Measurements from ENCODE around the gene DDX47. TPM values are rescaled to one million over a fixed set of nuclear protein-coding genes. Genes with fewer than 3 reads are reported as not detected.
A peak's percentile ranks its signal among the peaks of the same experiment; 100 is the strongest.
"Not testable (repeated sequence)": the region's sequence is repeated elsewhere in the genome, so short reads cannot be mapped to it uniquely, and the experiment has no call there.

The DDX47 gene
- total and polyA plus RNA-seq, 9 donors: 43.9 to 55.5 (median 50.2) TPM

DNA sequence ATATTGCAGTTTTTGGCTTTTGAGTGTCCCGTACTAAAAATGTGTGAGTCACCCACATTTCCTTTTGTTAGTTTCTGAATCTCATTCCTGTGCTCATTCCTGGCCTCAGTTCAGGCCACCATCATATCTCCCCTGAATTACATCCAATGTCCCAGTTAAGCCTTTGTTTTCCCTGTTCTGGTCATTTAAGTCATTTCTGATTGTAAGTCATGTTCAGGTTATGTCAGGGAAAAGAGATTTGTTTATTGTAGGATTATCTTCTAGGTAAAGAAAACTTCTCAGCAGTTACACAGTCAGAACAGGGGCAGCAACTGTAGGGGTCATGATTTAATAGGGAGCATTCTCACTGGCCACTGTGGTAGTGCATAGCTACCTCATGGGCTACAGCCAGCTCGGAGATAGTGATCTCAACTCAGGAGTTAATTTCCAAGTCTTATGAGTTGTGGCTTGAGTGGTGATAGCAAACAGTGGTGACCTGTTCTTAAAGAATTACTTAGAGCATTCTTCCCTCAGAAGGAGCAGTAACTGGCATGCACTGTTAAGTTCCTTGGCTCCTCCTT, 6.7 kb downstream of the DDX47 start:
- no peaks in the 10 kb centered on the region for H3K27me3 ChIP-seq (ENCODE audit: control insufficient read depth, insufficient read depth, low read length)
- no peaks in the 10 kb centered on the region for H3K9me3 ChIP-seq (replicated peaks; ENCODE audit: control insufficient read depth, low read depth, low read length)
- H3K4me1 ChIP-seq (ENCODE audit: control insufficient read depth, insufficient read depth, low read length): no peaks in the 10 kb centered on the region
- WGBS (ENCODE audit: insufficient coverage): no CpG with 5 or more reads among the region's 2 CpGs
- no peak overlapping the region for H3K27ac ChIP-seq (ENCODE audit: low read length)
- H3K36me3 ChIP-seq (ENCODE audit: control insufficient read depth, insufficient read depth, low read length): peaks cover 52% of the 10 kb centered on the region
- no peak overlapping the region for H3K4me3 ChIP-seq (ENCODE audit: low read length)
- no peak for DNase-seq

- not testable (repeated sequence) for H3K4me3 ChIP-seq (ENCODE audit: low read length); H3K4me1 ChIP-seq (ENCODE audit: control insufficient read depth, insufficient read depth, low read length); H3K27ac ChIP-seq (ENCODE audit: low read length); DNase-seq; H3K27me3 ChIP-seq (ENCODE audit: control insufficient read depth, insufficient read depth, low read length); H3K9me3 ChIP-seq (replicated peaks; ENCODE audit: control insufficient read depth, low read depth, low read length)
- 99% methylated on average over 9 of the region's 11 CpGs for WGBS (ENCODE audit: insufficient coverage)
- peaks cover 56% of the 10 kb centered on the region for H3K36me3 ChIP-seq (ENCODE audit: control insufficient read depth, insufficient read depth, low read length)
These were observed 7.2 kb downstream of the DDX47 start for GRCh38 chr12:12820376-12820775.

DNA sequence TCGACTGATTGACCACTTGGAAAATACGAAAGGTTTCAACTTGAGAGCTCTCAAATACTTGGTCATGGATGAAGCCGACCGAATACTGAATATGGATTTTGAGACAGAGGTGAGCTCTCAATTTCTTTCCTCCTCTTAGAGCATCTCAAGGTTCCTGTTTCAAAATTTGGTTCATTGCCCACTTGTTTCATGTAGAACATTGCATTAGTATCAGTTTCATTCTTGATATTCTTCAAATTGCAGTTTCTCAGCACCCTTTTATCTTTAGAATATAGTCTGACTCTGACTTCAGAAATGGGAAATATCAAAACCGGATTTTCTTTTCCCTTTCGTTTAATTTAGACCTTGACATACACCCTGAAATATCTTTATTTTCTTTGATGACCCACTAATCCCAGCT, 8.8 kb downstream of the DDX47 start:
- Histone ChIP-seq H3K27ac (ENCODE audit: low read length) (no peak overlapping the region), H3K36me3 (ENCODE audit: control insufficient read depth, insufficient read depth, low read length) (peaks cover 66% of the 10 kb centered on the region), H3K4me3 (ENCODE audit: low read length) (no peak overlapping the region), H3K9me3 (replicated peaks; ENCODE audit: control insufficient read depth, low read depth, low read length) (no peaks in the 10 kb centered on the region), H3K4me1 (ENCODE audit: control insufficient read depth, insufficient read depth, low read length) (no peaks in the 10 kb centered on the region), H3K27me3 (ENCODE audit: control insufficient read depth, insufficient read depth, low read length) (no peaks in the 10 kb centered on the region)
- 93% methylated on average over 3 of the region's 6 CpGs for WGBS (ENCODE audit: insufficient coverage)
- no peak for DNase-seq

GRCh38 chr12:12822886-12823285, 9.7 kb downstream of the DDX47 start:
- Histone ChIP-seq H3K4me3 (ENCODE audit: low read length) (no peak overlapping the region), H3K27ac (ENCODE audit: low read length) (no peak overlapping the region), H3K4me1 (ENCODE audit: control insufficient read depth, insufficient read depth, low read length) (no peaks in the 10 kb centered on the region), H3K36me3 (ENCODE audit: control insufficient read depth, insufficient read depth, low read length) (peaks cover 70% of the 10 kb centered on the region), H3K9me3 (replicated peaks; ENCODE audit: control insufficient read depth, low read depth, low read length) (no peaks in the 10 kb centered on the region), H3K27me3 (ENCODE audit: control insufficient read depth, insufficient read depth, low read length) (no peaks in the 10 kb centered on the region)
- WGBS (ENCODE audit: insufficient coverage): no CpG with 5 or more reads among the region's 4 CpGs
- DNase-seq: no peak

DNA sequence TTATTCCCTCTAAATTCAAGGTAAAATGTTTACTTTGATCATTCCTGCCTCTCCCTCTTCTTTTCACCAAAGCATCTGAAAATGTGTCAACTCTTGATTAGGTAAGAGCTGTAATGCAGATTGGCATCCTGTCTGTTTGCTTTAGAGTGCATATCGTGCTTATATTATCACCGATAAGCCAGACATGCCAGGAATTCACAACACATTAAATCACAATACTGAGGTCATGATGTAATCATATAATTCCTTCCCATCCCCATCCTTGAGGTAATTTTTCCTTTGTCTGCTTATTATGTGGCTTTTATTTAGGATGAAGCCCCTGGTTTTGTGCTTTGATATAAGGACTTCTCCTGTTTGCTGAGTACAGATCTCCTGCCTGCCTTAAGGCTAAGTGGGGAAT, 10.2 kb downstream of the DDX47 start:
- Histone ChIP-seq H3K27ac (ENCODE audit: low read length) (no peak overlapping the region), H3K4me3 (ENCODE audit: low read length) (no peak overlapping the region), H3K27me3 (ENCODE audit: control insufficient read depth, insufficient read depth, low read length) (no peaks in the 10 kb centered on the region), H3K36me3 (ENCODE audit: control insufficient read depth, insufficient read depth, low read length) (peaks cover 74% of the 10 kb centered on the region), H3K9me3 (replicated peaks; ENCODE audit: control insufficient read depth, low read depth, low read length) (no peaks in the 10 kb centered on the region), H3K4me1 (ENCODE audit: control insufficient read depth, insufficient read depth, low read length) (no peaks in the 10 kb centered on the region)
- no CpG with 5 or more reads among the region's 2 CpGs for WGBS (ENCODE audit: insufficient coverage)
- DNase-seq: no peak

DNA sequence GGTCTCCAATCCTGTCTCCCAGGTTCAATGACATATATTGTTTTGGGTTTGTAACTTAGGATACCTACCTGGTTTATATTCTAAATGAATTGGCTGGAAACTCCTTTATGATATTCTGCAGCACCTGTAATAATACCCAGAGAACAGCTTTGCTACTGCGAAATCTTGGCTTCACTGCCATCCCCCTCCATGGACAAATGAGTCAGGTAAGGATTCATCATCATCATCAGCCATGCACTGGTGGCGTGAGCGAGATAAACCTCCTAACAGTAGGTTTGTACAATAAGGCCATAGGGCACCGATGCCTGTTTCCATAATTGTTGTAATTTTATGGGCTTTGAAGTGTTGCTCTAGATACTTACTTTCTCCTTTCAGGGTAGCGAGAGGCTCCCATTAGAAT, 10.7 kb downstream of the DDX47 start:
- 100% methylated on average over 1 of the region's 5 CpGs for WGBS (ENCODE audit: insufficient coverage)
- Histone ChIP-seq H3K36me3 (ENCODE audit: control insufficient read depth, insufficient read depth, low read length) (peaks cover 72% of the 10 kb centered on the region), H3K4me3 (ENCODE audit: low read length) (no peak overlapping the region), H3K4me1 (ENCODE audit: control insufficient read depth, insufficient read depth, low read length) (no peaks in the 10 kb centered on the region), H3K9me3 (replicated peaks; ENCODE audit: control insufficient read depth, low read depth, low read length) (no peaks in the 10 kb centered on the region), H3K27ac (ENCODE audit: low read length) (no peak overlapping the region), H3K27me3 (ENCODE audit: control insufficient read depth, insufficient read depth, low read length) (no peaks in the 10 kb centered on the region)
- no peak for DNase-seq

DNA sequence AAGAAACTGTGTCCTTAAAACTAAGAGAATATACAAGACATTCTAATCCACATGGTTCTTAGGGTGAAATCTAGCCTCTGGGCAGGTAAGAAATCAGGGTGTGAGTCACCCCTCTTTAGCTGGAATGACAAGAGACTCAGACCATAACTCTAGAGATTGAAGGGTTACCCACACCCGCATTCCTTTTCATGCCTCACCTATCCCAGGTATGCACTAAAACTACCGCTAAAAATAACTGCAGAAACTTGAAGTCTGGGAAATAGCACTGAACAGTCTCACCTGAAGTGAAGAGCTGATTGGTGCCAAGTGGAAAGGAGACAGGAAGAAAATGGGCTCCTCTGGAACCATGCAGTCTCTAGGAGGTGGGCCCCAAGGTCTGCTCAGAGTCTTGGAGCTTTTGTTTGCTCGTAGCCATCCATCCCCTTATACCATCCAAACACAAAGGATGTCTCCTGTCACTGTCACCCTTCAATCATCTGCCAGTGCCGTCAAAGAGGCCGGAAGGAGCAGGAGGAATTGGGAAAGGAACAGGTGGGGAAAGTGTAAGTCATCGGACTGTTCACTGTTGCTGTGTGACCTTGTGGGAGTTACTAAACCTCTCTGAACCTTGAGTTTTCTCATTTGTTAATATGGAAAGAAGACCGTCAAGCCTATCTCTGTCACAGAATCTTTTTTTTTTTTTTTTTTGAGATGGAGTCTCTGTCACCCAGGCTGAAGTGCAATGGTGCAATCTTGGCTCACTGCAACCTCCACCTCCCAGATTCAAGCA, 22.4 kb downstream of the DDX47 start:
- WGBS (ENCODE audit: insufficient coverage): 60% methylated on average over 1 of the region's 7 CpGs
- no peaks in the 10 kb centered on the region for H3K27me3 ChIP-seq (ENCODE audit: control insufficient read depth, insufficient read depth, low read length)
- H3K27ac ChIP-seq (ENCODE audit: low read length): no peak overlapping the region
- H3K4me1 ChIP-seq (ENCODE audit: control insufficient read depth, insufficient read depth, low read length): no peaks in the 10 kb centered on the region
- H3K36me3 ChIP-seq (ENCODE audit: control insufficient read depth, insufficient read depth, low read length): peaks cover 28% of the 10 kb centered on the region
- H3K9me3 ChIP-seq (replicated peaks; ENCODE audit: control insufficient read depth, low read depth, low read length): no peaks in the 10 kb centered on the region
- H3K4me3 ChIP-seq (ENCODE audit: low read length): no peak overlapping the region
- no peak for DNase-seq

GRCh38 chr12:12836571-12836970, 23.4 kb downstream of the DDX47 start:
- H3K36me3 ChIP-seq (ENCODE audit: control insufficient read depth, insufficient read depth, low read length): peaks cover 28% of the 10 kb centered on the region
- no peak overlapping the region for H3K27ac ChIP-seq (ENCODE audit: low read length)
- WGBS (ENCODE audit: insufficient coverage): 85% methylated on average over 2 of the region's 6 CpGs
- DNase-seq: no peak
- no peak overlapping the region for H3K4me3 ChIP-seq (ENCODE audit: low read length)
- H3K4me1 ChIP-seq (ENCODE audit: control insufficient read depth, insufficient read depth, low read length): no peaks in the 10 kb centered on the region
- H3K27me3 ChIP-seq (ENCODE audit: control insufficient read depth, insufficient read depth, low read length): no peaks in the 10 kb centered on the region
- no peaks in the 10 kb centered on the region for H3K9me3 ChIP-seq (replicated peaks; ENCODE audit: control insufficient read depth, low read depth, low read length)

DNA sequence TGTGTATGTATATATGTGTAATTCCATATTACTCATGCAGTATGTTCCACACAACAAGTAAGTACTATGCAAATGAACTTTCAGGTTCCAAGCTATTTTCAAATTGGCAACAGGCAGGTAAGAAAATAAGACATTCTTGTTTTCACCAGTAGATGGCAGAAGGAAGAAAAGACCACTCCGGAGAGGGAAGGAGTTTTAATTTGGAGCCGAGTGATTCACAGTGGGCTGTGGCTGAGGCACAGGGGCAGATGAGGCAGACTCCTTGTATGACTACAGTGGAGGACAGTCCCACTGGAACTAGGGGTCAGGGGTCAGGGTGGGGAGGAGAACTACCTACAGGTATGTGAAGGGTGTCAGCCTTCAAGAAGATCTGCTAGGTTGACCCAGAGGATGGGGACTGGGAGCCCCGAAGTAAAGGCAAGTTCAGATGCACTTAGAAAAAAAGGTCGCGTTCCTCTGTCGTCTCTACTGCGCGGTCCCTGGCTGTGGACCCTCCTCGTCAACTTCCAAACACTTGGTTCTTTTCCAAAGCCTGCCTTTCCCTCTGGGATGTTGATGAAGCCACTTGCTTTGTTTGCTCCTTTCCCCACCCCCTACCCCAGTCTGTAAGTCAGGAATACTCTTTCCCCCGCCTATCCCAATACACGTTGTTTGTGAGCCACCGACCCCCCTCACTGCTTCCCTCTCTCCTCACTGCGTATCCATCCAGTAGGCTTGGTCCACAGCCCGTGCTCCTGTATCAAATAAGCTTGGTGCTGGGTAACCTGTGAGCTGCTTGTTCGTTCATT, 24.1 kb downstream of the DDX47 start:
- peak; percentile 67 for DNase-seq
- Histone ChIP-seq H3K9me3 (replicated peaks; ENCODE audit: control insufficient read depth, low read depth, low read length) (no peaks in the 10 kb centered on the region), H3K4me1 (ENCODE audit: control insufficient read depth, insufficient read depth, low read length) (no peaks in the 10 kb centered on the region)

GRCh38 chr12:12837813-12838153, 24.6 kb downstream of the DDX47 start:
- Histone ChIP-seq H3K4me3 (ENCODE audit: low read length) (no peak overlapping the region), H3K9me3 (replicated peaks; ENCODE audit: control insufficient read depth, low read depth, low read length) (no peaks in the 10 kb centered on the region), H3K36me3 (ENCODE audit: control insufficient read depth, insufficient read depth, low read length) (peaks cover 17% of the 10 kb centered on the region), H3K4me1 (ENCODE audit: control insufficient read depth, insufficient read depth, low read length) (no peaks in the 10 kb centered on the region), H3K27me3 (ENCODE audit: control insufficient read depth, insufficient read depth, low read length) (no peaks in the 10 kb centered on the region), H3K27ac (ENCODE audit: low read length) (no peak overlapping the region)
- DNase-seq: no peak
- no CpG with 5 or more reads among the region's 3 CpGs for WGBS (ENCODE audit: insufficient coverage)

More for the DNA sequence above, 24.1 kb downstream of the DDX47 start:
- H3K27me3 ChIP-seq (ENCODE audit: control insufficient read depth, insufficient read depth, low read length): no peaks in the 10 kb centered on the region
- H3K27ac ChIP-seq (ENCODE audit: low read length): no peak overlapping the region
- H3K36me3 ChIP-seq (ENCODE audit: control insufficient read depth, insufficient read depth, low read length): peaks cover 22% of the 10 kb centered on the region
- WGBS (ENCODE audit: insufficient coverage): 50% methylated on average over 13 of the region's 15 CpGs
- no peak overlapping the region for H3K4me3 ChIP-seq (ENCODE audit: low read length)
